ENCODE measurements around the gene STAT4.

Gene STAT4

GRCh38 chr2:191001624-191002023, 149.2 kb downstream of the STAT4 start:
- Histone ChIP-seq H3K27ac (ENCODE audit: low read length) (no peak overlapping the region), H3K36me3 (replicated peaks; ENCODE audit: insufficient read depth, low read length) (peaks cover 2% of the 10 kb centered on the region; the same call in 1 of the 2 replicates)
- no peak for DNase-seq

GRCh38 chr2:191001032-191001431, 149.8 kb downstream of the STAT4 start:
- no peaks in the 10 kb centered on the region for H4K20me1 ChIP-seq (ENCODE audit: insufficient read depth, low read length)
- no peaks in the 10 kb centered on the region for H3K9me3 ChIP-seq (replicated peaks; ENCODE audit: insufficient read depth, low read length)
- no peak overlapping the region for H3K4me3 ChIP-seq (ENCODE audit: low read length)
- no peak for DNase-seq
- no peaks in the 10 kb centered on the region for H3F3A ChIP-seq (ENCODE audit: insufficient read depth, low read length)
- H3K9me2 ChIP-seq (replicated peaks; ENCODE audit: insufficient read depth, low read length), result no peaks in the 10 kb centered on the region
- H3K4me1 ChIP-seq (ENCODE audit: low read length), result no peaks in the 10 kb centered on the region
- H3K27me3 ChIP-seq (replicated peaks; ENCODE audit: insufficient read depth, low read length), result no peaks in the 10 kb centered on the region
- H3K4me2 ChIP-seq (ENCODE audit: low read depth, low read length), result no peak overlapping the region
- H3K79me2 ChIP-seq (ENCODE audit: low read length), result no peaks in the 10 kb centered on the region
- H2AFZ ChIP-seq (ENCODE audit: low read length), result no peak overlapping the region
- no peak overlapping the region for H3K9ac ChIP-seq (ENCODE audit: low read length)
- TF ChIP-seq EZH2phosphoT487 (IDR thresholded peaks at IDR 0.05; ENCODE audit: low read length), result no peak
- no peak for TF ChIP-seq EZH2 (optimal IDR thresholded peaks at IDR 0.05; ENCODE audit: low read depth, low read length)
- TF ChIP-seq CTCF (IDR thresholded peaks at IDR 0.05; ENCODE audit: low read length), result no peak
- peaks cover 2% of the 10 kb centered on the region; the same call in 1 of the 2 replicates for H3K36me3 ChIP-seq (replicated peaks; ENCODE audit: insufficient read depth, low read length)
- H3K27ac ChIP-seq (ENCODE audit: low read length), result no peak overlapping the region

More at GRCh38 chr2:191001624-191002023, 149.2 kb downstream of the STAT4 start:
- H3F3A ChIP-seq (ENCODE audit: insufficient read depth, low read length), result no peaks in the 10 kb centered on the region
- H3K9me3 ChIP-seq (replicated peaks; ENCODE audit: insufficient read depth, low read length), result no peaks in the 10 kb centered on the region
- no peaks in the 10 kb centered on the region for H3K4me1 ChIP-seq (ENCODE audit: low read length)
- no peak overlapping the region for H3K9ac ChIP-seq (ENCODE audit: low read length)
- H3K4me3 ChIP-seq (ENCODE audit: low read length), result no peak overlapping the region
- H3K79me2 ChIP-seq (ENCODE audit: low read length), result no peaks in the 10 kb centered on the region
- H3K27me3 ChIP-seq (replicated peaks; ENCODE audit: insufficient read depth, low read length), result no peaks in the 10 kb centered on the region
- no peaks in the 10 kb centered on the region for H3K9me2 ChIP-seq (replicated peaks; ENCODE audit: insufficient read depth, low read length)
- H2AFZ ChIP-seq (ENCODE audit: low read length), result no peak overlapping the region
- no peak overlapping the region for H3K4me2 ChIP-seq (ENCODE audit: low read depth, low read length)
- H4K20me1 ChIP-seq (ENCODE audit: insufficient read depth, low read length), result no peaks in the 10 kb centered on the region
- no peak for TF ChIP-seq EZH2phosphoT487 (IDR thresholded peaks at IDR 0.05; ENCODE audit: low read length)
- no peak for TF ChIP-seq EZH2 (optimal IDR thresholded peaks at IDR 0.05; ENCODE audit: low read depth, low read length)
- TF ChIP-seq CTCF (IDR thresholded peaks at IDR 0.05; ENCODE audit: low read length), result no peak

- no peak for DNase-seq
- TF ChIP-seq EZH2 (optimal IDR thresholded peaks at IDR 0.05; ENCODE audit: low read depth, low read length) (no peak), EZH2phosphoT487 (IDR thresholded peaks at IDR 0.05; ENCODE audit: low read length) (no peak), CTCF (IDR thresholded peaks at IDR 0.05; ENCODE audit: low read length) (no peak)
- no peak overlapping the region for H2AFZ ChIP-seq (ENCODE audit: low read length)
Measured at GRCh38 chr2:190999949-191000665, 150.7 kb downstream of the STAT4 start.

More at GRCh38 chr2:190999949-191000665, 150.7 kb downstream of the STAT4 start:
- Histone ChIP-seq H3K9me3 (replicated peaks; ENCODE audit: insufficient read depth, low read length) (no peaks in the 10 kb centered on the region), H4K20me1 (ENCODE audit: insufficient read depth, low read length) (no peaks in the 10 kb centered on the region), H3K36me3 (replicated peaks; ENCODE audit: insufficient read depth, low read length) (peaks cover 2% of the 10 kb centered on the region; the same call in 1 of the 2 replicates), H3K27ac (ENCODE audit: low read length) (no peak overlapping the region), H3K27me3 (replicated peaks; ENCODE audit: insufficient read depth, low read length) (no peaks in the 10 kb centered on the region), H3K4me2 (ENCODE audit: low read depth, low read length) (no peak overlapping the region), H3K79me2 (ENCODE audit: low read length) (no peaks in the 10 kb centered on the region), H3K4me3 (ENCODE audit: low read length) (no peak overlapping the region), H3K9me2 (replicated peaks; ENCODE audit: insufficient read depth, low read length) (no peaks in the 10 kb centered on the region), H3K9ac (ENCODE audit: low read length) (no peak overlapping the region), H3F3A (ENCODE audit: insufficient read depth, low read length) (no peaks in the 10 kb centered on the region), H3K4me1 (ENCODE audit: low read length) (no peaks in the 10 kb centered on the region)

Measured in MM.1S (cell line).